ENCODE results near the gene GPR62. TPM values are rescaled to one million over a fixed set of nuclear protein-coding genes. Genes with fewer than 3 reads are reported as not detected.

GPR62 gene
- total and polyA plus RNA-seq, 2 donors from 2014 or later = 0.09 to 0.41 TPM

- Histone ChIP-seq H3K4me1 (ENCODE audit: control insufficient read depth in 2 of 3, insufficient read depth in 2 of 3, low read depth in 1 of 3, low read length in 3 of 3) (peaks cover 0 to 17% (median 15%) of the 10 kb centered on the region in 3 donors), H3K27ac (ENCODE audit: low read depth in 2 of 2, low read length in 2 of 2) (peak overlapping the region in 1 of 2 donors; percentile 32), H3K27me3 (ENCODE audit: control insufficient read depth, insufficient read depth, low read length) (no peaks in the 10 kb centered on the region), H3K36me3 (ENCODE audit: control insufficient read depth in 2 of 3, insufficient read depth in 3 of 3, low read length in 3 of 3) (peaks cover 0 to 20% (median 10%) of the 10 kb centered on the region in 3 donors), H3K9ac (ENCODE audit: low read length in 3 of 3) (peak overlapping the region; percentile 50 to 72 (median 55)), H3K4me3 (ENCODE audit: low read length in 3 of 3) (peak overlapping the region; percentile 69 to 78 (median 70)), H3K9me3 (ENCODE audit: control insufficient read depth in 2 of 3, insufficient read depth in 1 of 3, low read length in 3 of 3) (no peaks in the 10 kb centered on the region)
- DNase-seq (no peak), FAIRE-seq (no peak)
- TF ChIP-seq, protein P1, sequence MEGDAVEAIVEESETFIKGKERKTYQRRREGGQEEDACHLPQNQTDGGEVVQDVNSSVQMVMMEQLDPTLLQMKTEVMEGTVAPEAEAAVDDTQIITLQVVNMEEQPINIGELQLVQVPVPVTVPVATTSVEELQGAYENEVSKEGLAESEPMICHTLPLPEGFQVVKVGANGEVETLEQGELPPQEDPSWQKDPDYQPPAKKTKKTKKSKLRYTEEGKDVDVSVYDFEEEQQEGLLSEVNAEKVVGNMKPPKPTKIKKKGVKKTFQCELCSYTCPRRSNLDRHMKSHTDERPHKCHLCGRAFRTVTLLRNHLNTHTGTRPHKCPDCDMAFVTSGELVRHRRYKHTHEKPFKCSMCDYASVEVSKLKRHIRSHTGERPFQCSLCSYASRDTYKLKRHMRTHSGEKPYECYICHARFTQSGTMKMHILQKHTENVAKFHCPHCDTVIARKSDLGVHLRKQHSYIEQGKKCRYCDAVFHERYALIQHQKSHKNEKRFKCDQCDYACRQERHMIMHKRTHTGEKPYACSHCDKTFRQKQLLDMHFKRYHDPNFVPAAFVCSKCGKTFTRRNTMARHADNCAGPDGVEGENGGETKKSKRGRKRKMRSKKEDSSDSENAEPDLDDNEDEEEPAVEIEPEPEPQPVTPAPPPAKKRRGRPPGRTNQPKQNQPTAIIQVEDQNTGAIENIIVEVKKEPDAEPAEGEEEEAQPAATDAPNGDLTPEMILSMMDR (IDR thresholded peaks at IDR 0.05; ENCODE audit: borderline replicate concordance, extremely low read depth, insufficient read depth) = no peak
- intact Hi-C loops (cut with DNase I) = no loop called here
These were observed 13.8 kb upstream of the GPR62 start for GRCh38 chr3:51941463-51941797.

- FAIRE-seq (peak; percentile 99), DNase-seq (peak; percentile 100)
- peaks cover 0 to 17% (median 15%) of the 10 kb centered on the region in 3 donors for H3K4me1 ChIP-seq (ENCODE audit: control insufficient read depth in 2 of 3, insufficient read depth in 2 of 3, low read depth in 1 of 3, low read length in 3 of 3)
- peak within 1 kb of the TSS; percentile 95 to 96 for H3K27ac ChIP-seq (ENCODE audit: low read depth in 2 of 2, low read length in 2 of 2)
- intact Hi-C loops (cut with DNase I) = no loop called here
- H3K36me3 ChIP-seq (ENCODE audit: control insufficient read depth in 2 of 3, insufficient read depth in 3 of 3, low read length in 3 of 3) = peaks cover 0 to 15% (median 6%) of the 10 kb centered on the region in 3 donors
- no peaks in the 10 kb centered on the region for H3K9me3 ChIP-seq (ENCODE audit: control insufficient read depth in 2 of 3, insufficient read depth in 1 of 3, low read length in 3 of 3)
- H3K27me3 ChIP-seq (ENCODE audit: control insufficient read depth, insufficient read depth, low read length) = no peaks in the 10 kb centered on the region
- TF ChIP-seq, protein P1 (IDR thresholded peaks at IDR 0.05; ENCODE audit: borderline replicate concordance, extremely low read depth, insufficient read depth) = peak; percentile 99
- peak within 1 kb of the TSS; percentile 50 to 95 (median 78) for H3K9ac ChIP-seq (ENCODE audit: low read length in 3 of 3)
- peak within 1 kb of the TSS; percentile 69 to 85 (median 70) for H3K4me3 ChIP-seq (ENCODE audit: low read length in 3 of 3)
These were observed 13.2 kb upstream of the GPR62 start, which contains the start of the genes PARP3 and RRP9 for GRCh38 chr3:51941798-51942602. Gene PARP3, plus strand, starts transcription at chr3:51942363. Its CDS starts 993 bp downstream, at chr3:51943356. Gene RRP9, minus strand, starts transcription at chr3:51941904. Its CDS starts 37 bp downstream, at chr3:51941867.

DNA sequence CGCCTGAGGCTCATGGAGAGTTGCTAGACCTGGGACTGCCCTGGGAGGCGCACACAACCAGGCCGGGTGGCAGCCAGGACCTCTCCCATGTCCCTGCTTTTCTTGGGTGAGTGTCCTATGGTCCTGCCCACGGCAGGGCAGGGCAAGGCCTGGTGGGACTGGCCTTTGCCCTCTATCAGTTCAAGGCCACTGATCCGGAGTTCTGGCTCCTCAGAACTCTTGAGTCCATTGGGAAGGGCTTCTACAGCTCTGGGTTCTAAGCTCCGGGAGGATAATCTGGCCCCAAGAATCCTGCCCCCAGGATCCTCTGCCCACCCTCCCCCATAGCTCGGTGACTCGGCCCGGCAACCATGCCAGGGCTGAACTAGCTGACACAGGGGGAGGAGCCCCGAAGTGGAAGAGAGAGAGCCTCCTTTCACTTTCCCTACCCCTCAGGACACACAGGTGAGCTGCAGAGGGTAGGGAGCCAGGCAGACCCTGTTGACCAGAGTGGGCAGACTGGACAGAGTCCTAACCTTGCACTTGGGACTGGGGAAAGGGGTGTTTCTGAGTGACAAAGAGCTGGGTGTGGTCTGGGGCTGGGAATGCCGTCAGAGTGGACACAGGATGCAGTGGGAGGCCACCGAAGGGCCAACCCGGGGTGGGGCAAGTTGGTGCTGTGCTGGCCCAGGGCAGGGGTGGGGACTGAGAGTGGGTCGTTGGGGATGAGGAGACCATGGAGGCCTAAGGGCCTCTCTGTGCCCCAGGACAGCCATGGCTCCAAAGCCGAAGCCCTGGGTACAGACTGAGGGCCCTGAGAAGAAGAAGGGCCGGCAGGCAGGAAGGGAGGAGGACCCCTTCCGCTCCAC, 12.4 kb upstream of the GPR62 start:
- peaks cover 0 to 17% (median 15%) of the 10 kb centered on the region in 3 donors for H3K4me1 ChIP-seq (ENCODE audit: control insufficient read depth in 2 of 3, insufficient read depth in 2 of 3, low read depth in 1 of 3, low read length in 3 of 3)
- peak overlapping the region; percentile 30 to 95 (median 78) for H3K9ac ChIP-seq (ENCODE audit: low read length in 3 of 3)
- peak overlapping the region; percentile 95 to 96 for H3K27ac ChIP-seq (ENCODE audit: low read depth in 2 of 2, low read length in 2 of 2)
- no peaks in the 10 kb centered on the region for H3K9me3 ChIP-seq (ENCODE audit: control insufficient read depth in 2 of 3, insufficient read depth in 1 of 3, low read length in 3 of 3)
- H3K36me3 ChIP-seq (ENCODE audit: control insufficient read depth in 2 of 3, insufficient read depth in 3 of 3, low read length in 3 of 3) = peaks cover 0 to 9% (median 2%) of the 10 kb centered on the region in 3 donors
- intact Hi-C loops (cut with DNase I) = no loop called here
- DNase-seq (peak in 4 of 5 donors; percentile 36 to 87 (median 68)), FAIRE-seq (no peak)
- TF ChIP-seq, protein P1 (IDR thresholded peaks at IDR 0.05; ENCODE audit: borderline replicate concordance, extremely low read depth, insufficient read depth) = no peak
- peak overlapping the region; percentile 52 to 85 (median 60) for H3K4me3 ChIP-seq (ENCODE audit: low read length in 3 of 3)
- H3K27me3 ChIP-seq (ENCODE audit: control insufficient read depth, insufficient read depth, low read length) = no peaks in the 10 kb centered on the region
